ENCODE measurements around the gene CD47. TPM values are rescaled to one million over a fixed set of nuclear protein-coding genes. Genes with fewer than 3 reads are reported as not detected.

CD47 gene
- total and polyA plus RNA-seq, 2 of the 4 experiments (the other 2 are of a cell fraction), result 45.9 to 52.0 TPM

GRCh38 chr3:108123326-108123725 is 32.5 kb upstream of the CD47 start:
- no peaks in the 10 kb centered on the region for H3K36me3 ChIP-seq (ENCODE audit: control insufficient read depth, insufficient read depth, low read length)
- no peak overlapping the region for H3K27ac ChIP-seq (ENCODE audit: insufficient read depth, low read length)
- H4K91ac ChIP-seq (ENCODE audit: insufficient read depth, low read depth, low read length), result no peak overlapping the region
- CTCF ChIA-PET, result no interaction called here
- H2AK9ac ChIP-seq (replicated peaks; ENCODE audit: low read depth, low read length, poor library complexity), result no peak overlapping the region
- H3K56ac ChIP-seq (ENCODE audit: extremely low read depth, insufficient read depth, low read length), result no peak overlapping the region
- no peak overlapping the region for H3K4me3 ChIP-seq (ENCODE audit: insufficient read depth, low read depth, low read length)
- TF ChIP-seq CHD1 (IDR thresholded peaks at IDR 0.05; ENCODE audit: low read depth, low read length), result no peak
- no peak for TF ChIP-seq CTCF (conservative IDR thresholded peaks at IDR 0.05; ENCODE audit: low read depth, low read length)
- TF ChIP-seq MAZ (IDR thresholded peaks at IDR 0.05; ENCODE audit: borderline replicate concordance, low read depth, low read length), result no peak
- TF ChIP-seq USF2 (IDR thresholded peaks at IDR 0.05; ENCODE audit: low read depth, low read length), result no peak
- no peak for TF ChIP-seq RCOR1 (IDR thresholded peaks at IDR 0.05; ENCODE audit: insufficient replicate concordance, low read length)
- TF ChIP-seq ELK1 (IDR thresholded peaks at IDR 0.05; ENCODE audit: borderline replicate concordance, low read depth, low read length), result no peak
- TF ChIP-seq MXI1 (IDR thresholded peaks at IDR 0.05; ENCODE audit: borderline replicate concordance, low read depth, low read length), result no peak
- no peak for TF ChIP-seq NFE2L2 (IDR thresholded peaks at IDR 0.05; ENCODE audit: low read depth, low read length)
- TF ChIP-seq CEBPB (IDR thresholded peaks at IDR 0.05; ENCODE audit: low read depth, low read length), result no peak
- no peak for TF ChIP-seq MAFK (IDR thresholded peaks at IDR 0.05; ENCODE audit: low read depth, low read length)
- TF ChIP-seq SMC3 (IDR thresholded peaks at IDR 0.05; ENCODE audit: low read depth, low read length), result no peak
- no peak for TF ChIP-seq RFX5 (IDR thresholded peaks at IDR 0.05; ENCODE audit: low read depth, low read length)
- no peak overlapping the region for H4K8ac ChIP-seq (ENCODE audit: low read depth in 2 of 2, low read length in 2 of 2)
- DNase-seq (no peak), ATAC-seq (ENCODE audit: low read depth) (no peak)
- no peak overlapping the region for H3K23ac ChIP-seq (ENCODE audit: low read depth, low read length)
- H3K18ac ChIP-seq (ENCODE audit: low read depth, low read length), result no peak overlapping the region
- in situ Hi-C loops (cut with MboI; ENCODE audit: low sequenced_read_pairs) (no loop called here), intact Hi-C loops (cut with micrococcal nuclease) (loop anchor here (5.0 kb wide), 1 partner anchor 531 kb away; no protein-coding TSS in a partner anchor), dilution Hi-C loops (cut with HindIII; ENCODE audit: low sequenced_read_pairs, unreplicated experiment) (no loop called here)
- no peak overlapping the region for H2BK15ac ChIP-seq (ENCODE audit: low read depth, low read length)
- H3K14ac ChIP-seq (replicated peaks; ENCODE audit: low read depth, low read length), result no peak overlapping the region
- no peak overlapping the region for H2BK120ac ChIP-seq (ENCODE audit: low read depth, low read length)
- H2BK5ac ChIP-seq (ENCODE audit: low read depth, low read length, poor library complexity, severe bottlenecking), result no peak overlapping the region
- no peaks in the 10 kb centered on the region for H4K20me1 ChIP-seq (ENCODE audit: insufficient read depth, low read length)
- no TSS peak for BruUV-seq (replicated peaks)
- no peaks in the 10 kb centered on the region for H3K27me3 ChIP-seq (ENCODE audit: control insufficient read depth, insufficient read depth, low read length)
- H3K4me1 ChIP-seq (ENCODE audit: control insufficient read depth, insufficient read depth, low read length), result peaks cover 4% of the 10 kb centered on the region; the same call in 1 of the 2 replicates
- H3K4me2 ChIP-seq (ENCODE audit: low read depth, low read length), result no peak overlapping the region
- WGBS, 2 experiments (ENCODE audit: extremely low coverage in 2 of 2, insufficient read length in 1 of 2), result 60% methylated on average over 1 of the region's 3 CpGs; no CpG with 5 or more reads in 1 of the 2 experiments
- no peak overlapping the region; the same call in 1 of the 2 replicates for H3K4ac ChIP-seq (ENCODE audit: low read depth, low read length)
- no peak overlapping the region for H4K5ac ChIP-seq (ENCODE audit: low read depth, low read length)
- H3K79me1 ChIP-seq (ENCODE audit: low read depth in 1 of 2, low read length in 2 of 2), result no peaks in the 10 kb centered on the region
- no peak overlapping the region for H2BK20ac ChIP-seq (ENCODE audit: low read depth, low read length)
- no peak overlapping the region for H2AK5ac ChIP-seq (ENCODE audit: low read depth, low read length)
- no peaks in the 10 kb centered on the region for H3K9me3 ChIP-seq (ENCODE audit: control insufficient read depth, insufficient read depth, low read length)
- H2AFZ ChIP-seq (replicated peaks; ENCODE audit: low read length, poor library complexity), result no peak overlapping the region
- H3K9ac ChIP-seq (ENCODE audit: low read depth, low read length), result no peak overlapping the region
- POLR2A ChIA-PET (ENCODE audit: unreplicated experiment), result interaction anchor here (0.6 kb wide), 1 partner anchor 124 kb away, joined by 6 read pairs; no protein-coding TSS in a partner anchor
- H3K9me1 ChIP-seq (ENCODE audit: insufficient read depth, low read length), result peaks cover 4% of the 10 kb centered on the region; the same call in 1 of the 2 replicates

Data from IMR-90 (cell line).